ENCODE measurements around the gene WNT1. TPM values are rescaled to one million over a fixed set of nuclear protein-coding genes. Genes with fewer than 3 reads are reported as not detected.
A peak's percentile ranks its signal among the peaks of the same experiment; 100 is the strongest.

Gene WNT1
- total and polyA plus RNA-seq, 3 donors from 2014 or later, result 0.62 to 1.4 (median 1.2) TPM

DNA sequence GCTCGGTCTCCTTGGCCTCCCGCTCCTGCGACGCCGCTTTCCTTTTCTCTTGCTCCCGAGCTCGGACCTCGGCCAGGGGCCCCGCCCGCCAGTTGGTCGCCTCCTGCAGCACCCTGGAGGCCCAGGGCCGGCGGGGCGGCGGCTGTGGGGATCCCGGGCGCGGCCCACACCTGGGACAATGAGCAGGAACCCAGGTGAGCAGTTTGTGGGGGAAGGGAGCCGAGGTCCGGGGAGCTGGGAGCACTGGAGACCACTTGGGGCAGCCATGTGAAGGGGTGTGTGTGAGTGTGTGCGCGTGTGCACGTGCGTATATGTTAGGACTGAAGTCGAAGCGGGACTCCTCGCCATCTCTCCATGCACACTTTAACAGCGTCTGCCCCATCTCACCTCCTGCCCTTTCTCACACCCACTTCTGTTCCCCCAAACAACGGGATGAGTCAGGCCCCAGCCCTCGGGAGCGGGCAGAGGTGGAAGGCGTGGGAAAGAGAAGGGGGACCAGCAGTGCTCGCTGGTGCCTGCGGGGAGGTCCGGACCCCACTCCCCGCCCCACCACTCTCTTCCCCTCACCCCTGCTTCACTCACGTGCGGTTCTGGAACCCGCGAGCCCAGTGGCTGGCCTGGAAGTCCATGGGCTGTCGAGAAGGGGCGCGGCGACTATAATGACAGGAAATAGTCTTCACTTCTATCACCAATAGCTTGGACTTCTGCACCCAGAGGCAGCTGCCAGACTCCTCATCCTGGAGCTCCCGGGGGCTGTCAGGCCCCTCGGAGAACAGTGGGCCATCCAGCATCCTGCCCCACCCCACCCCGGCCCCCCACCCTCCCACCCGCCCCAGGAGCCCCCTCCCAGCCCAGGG is 20.6 kb downstream of the WNT1 start:
- Histone ChIP-seq H3K27me3 (no peaks in the 10 kb centered on the region), H3K4me1 (peaks cover 26% of the 10 kb centered on the region), H3K27ac (no peak overlapping the region), H3K36me3 (ENCODE audit: low read depth, missing control alignments) (no peaks in the 10 kb centered on the region), H3K4me3 (peak overlapping the region; percentile 21 to 30), H3K9me3 (no peaks in the 10 kb centered on the region)
- WGBS, 2 donors, result 2% methylated on average over 37 of the region's 48 CpGs; no CpG with 5 or more reads in 1 of the 2 donors
- DNase-seq, result no peak
- TF ChIP-seq, protein P1, sequence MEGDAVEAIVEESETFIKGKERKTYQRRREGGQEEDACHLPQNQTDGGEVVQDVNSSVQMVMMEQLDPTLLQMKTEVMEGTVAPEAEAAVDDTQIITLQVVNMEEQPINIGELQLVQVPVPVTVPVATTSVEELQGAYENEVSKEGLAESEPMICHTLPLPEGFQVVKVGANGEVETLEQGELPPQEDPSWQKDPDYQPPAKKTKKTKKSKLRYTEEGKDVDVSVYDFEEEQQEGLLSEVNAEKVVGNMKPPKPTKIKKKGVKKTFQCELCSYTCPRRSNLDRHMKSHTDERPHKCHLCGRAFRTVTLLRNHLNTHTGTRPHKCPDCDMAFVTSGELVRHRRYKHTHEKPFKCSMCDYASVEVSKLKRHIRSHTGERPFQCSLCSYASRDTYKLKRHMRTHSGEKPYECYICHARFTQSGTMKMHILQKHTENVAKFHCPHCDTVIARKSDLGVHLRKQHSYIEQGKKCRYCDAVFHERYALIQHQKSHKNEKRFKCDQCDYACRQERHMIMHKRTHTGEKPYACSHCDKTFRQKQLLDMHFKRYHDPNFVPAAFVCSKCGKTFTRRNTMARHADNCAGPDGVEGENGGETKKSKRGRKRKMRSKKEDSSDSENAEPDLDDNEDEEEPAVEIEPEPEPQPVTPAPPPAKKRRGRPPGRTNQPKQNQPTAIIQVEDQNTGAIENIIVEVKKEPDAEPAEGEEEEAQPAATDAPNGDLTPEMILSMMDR (IDR thresholded peaks at IDR 0.05), result no peak
- TF ChIP-seq POLR2A (IDR thresholded peaks at IDR 0.05), result no peak
- intact Hi-C loops (cut with DNase I; ENCODE audit: low total_unique reads), result no loop called here

DNA sequence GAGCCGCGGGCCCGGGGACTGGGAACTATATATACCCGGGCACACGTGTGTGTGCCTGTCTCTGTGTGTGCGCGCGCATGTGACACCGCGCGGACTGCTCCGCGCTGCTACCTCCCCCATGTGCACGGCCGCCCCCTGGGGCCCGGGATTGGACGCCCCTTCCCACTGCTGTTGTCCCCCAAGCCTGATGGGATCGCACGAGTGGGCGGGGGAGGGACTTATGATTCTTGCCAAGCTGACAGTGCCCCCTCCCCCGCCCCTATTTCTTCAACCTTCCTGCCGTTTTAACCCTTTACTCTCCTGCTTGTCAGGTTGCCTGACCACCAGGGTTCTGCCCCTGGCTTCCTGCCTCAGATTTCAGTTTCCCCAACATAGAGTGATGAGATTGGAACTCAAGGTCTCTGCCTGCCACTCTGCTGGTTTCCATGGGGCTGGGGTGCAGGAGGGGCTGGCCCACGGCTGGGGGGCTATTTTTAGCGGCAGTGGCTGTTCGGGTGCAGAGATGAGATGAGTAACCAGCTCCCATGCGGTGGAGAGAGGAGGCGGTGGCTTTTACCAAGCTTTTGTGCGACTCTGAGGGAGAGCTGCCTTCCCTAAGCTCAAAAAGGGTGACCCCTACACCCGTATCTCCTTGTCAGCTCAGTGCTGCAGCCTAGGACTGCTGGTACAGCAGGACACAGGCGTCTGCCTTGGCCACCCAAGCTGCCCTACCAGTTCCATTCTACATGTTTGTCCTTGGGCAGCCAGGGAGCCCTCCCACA is 21.4 kb downstream of the WNT1 start, which contains the start of gene DDN:
Gene DDN, minus strand, starts transcription at position 5 of the 761 bp plus-strand sequence. CDS start 88 bp downstream, outside the sequence.
- DNase-seq, result no peak
- intact Hi-C loops (cut with DNase I; ENCODE audit: low total_unique reads), result no loop called here
- no peaks in the 10 kb centered on the region for H3K27me3 ChIP-seq
- H3K4me3 ChIP-seq, result peak within 1 kb of the TSS; percentile 21 to 30
- H3K27ac ChIP-seq, result no peak within 1 kb of the TSS
- H3K36me3 ChIP-seq (ENCODE audit: low read depth, missing control alignments), result no peaks in the 10 kb centered on the region
- no peak for TF ChIP-seq POLR2A (IDR thresholded peaks at IDR 0.05)
- TF ChIP-seq, protein P1 (IDR thresholded peaks at IDR 0.05), result no peak
- H3K9me3 ChIP-seq, result no peaks in the 10 kb centered on the region
- peaks cover 26% of the 10 kb centered on the region for H3K4me1 ChIP-seq
- WGBS, 2 donors, result 1 to 4% methylated on average over 12 to 30 of the region's 30 CpGs

DNA sequence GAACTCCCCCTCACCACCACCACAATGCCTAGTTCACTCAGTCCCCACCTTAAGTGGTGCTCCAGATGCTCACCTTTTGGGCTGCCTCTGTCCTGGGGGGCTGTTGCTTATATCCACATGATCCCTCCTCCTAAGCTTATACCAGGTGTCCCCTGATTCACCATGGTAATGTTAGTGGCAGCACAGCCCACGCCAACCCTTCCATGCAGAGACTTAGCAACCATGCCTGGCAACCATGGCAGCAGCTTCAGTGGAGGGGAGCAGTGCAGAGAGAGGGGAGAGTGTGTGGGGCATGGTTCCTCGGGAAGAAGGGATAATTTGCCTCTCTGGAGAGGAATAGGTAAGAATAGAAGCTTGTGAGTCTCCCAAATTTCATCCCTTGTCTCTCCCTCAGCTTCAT is 22.2 kb downstream of the WNT1 start:
- Histone ChIP-seq H3K27ac (no peak overlapping the region), H3K4me3 (no peak overlapping the region), H3K9me3 (no peaks in the 10 kb centered on the region), H3K36me3 (ENCODE audit: low read depth, missing control alignments) (no peaks in the 10 kb centered on the region), H3K4me1 (peaks cover 26% of the 10 kb centered on the region), H3K27me3 (no peaks in the 10 kb centered on the region)
- WGBS, 2 donors, result 76 to 88% methylated on average over 2 of the region's 2 CpGs
- no peak for TF ChIP-seq POLR2A (IDR thresholded peaks at IDR 0.05)
- TF ChIP-seq, protein P1 (IDR thresholded peaks at IDR 0.05), result no peak
- intact Hi-C loops (cut with DNase I; ENCODE audit: low total_unique reads), result no loop called here
- DNase-seq, result no peak

DNA sequence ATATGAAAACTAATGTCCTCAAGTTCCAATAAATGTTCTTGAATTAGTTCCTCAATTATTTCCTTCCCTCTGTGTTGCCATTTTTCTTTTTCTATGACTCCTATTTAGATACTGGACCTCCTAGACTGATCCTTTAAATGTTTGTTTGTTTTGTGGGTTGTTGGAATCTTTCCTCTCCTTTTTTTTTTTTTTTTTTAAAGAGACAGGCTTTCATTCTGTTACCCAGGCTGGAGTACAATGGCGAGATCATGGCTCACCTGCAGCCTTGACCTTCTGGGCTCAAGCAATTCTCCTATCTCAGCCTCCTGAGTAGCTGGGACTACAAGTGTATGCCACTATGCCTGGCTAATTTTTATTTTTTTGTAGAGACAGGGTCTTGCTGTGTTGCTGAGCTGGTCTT is 30.8 kb downstream of the WNT1 start:
- no peaks in the 10 kb centered on the region for H3K36me3 ChIP-seq (ENCODE audit: low read depth, missing control alignments)
- no peaks in the 10 kb centered on the region for H3K9me3 ChIP-seq
- no peaks in the 10 kb centered on the region for H3K4me1 ChIP-seq
- no peaks in the 10 kb centered on the region for H3K27me3 ChIP-seq
- intact Hi-C loops (cut with DNase I; ENCODE audit: low total_unique reads), result no loop called here
- TF ChIP-seq, protein P1 (IDR thresholded peaks at IDR 0.05), result no peak
- TF ChIP-seq POLR2A (IDR thresholded peaks at IDR 0.05), result no peak
- no peak for DNase-seq
- no peak overlapping the region for H3K27ac ChIP-seq
- H3K4me3 ChIP-seq, result no peak overlapping the region
- WGBS, 2 donors, result 79 to 93% methylated on average over 1 of the region's 1 CpG
